Esophagus squamous epithelium (tissue), 5 donors: Measurements from ENCODE around the gene UBAC2. TPM values are rescaled to one million over a fixed set of nuclear protein-coding genes. Genes with fewer than 3 reads are reported as not detected.

Experiments
- DNase-seq: peaks from one replicate; lab custom pipeline; 2025; lab: John Stamatoyannopoulos, UW
- H3K27ac ChIP-seq, 4 donors: fragments of 200-600 bp; sonication (generic); one replicate each; pipeline ENCODE4 v1.5.1; 2016 to 2019; ENCODE audit warnings: mild to moderate bottlenecking in 1 of 4
- H3K27me3 ChIP-seq, 4 donors: fragments of 200-600 bp; sonication (generic); 1 replicate in 3 of 4; 2 replicates in 1 of 4; pipeline versions ENCODE4 v1.5.1 to v1.6.0; 2017 to 2021; ENCODE audit warnings: antibody characterized with exemption in 1 of 4
- H3K36me3 ChIP-seq, 3 donors: fragments of 200-600 bp; sonication (generic); one replicate each; pipeline ENCODE4 v1.5.1; 2016 to 2019
- H3K4me1 ChIP-seq, 3 donors: fragments of 200-600 bp; sonication (generic); one replicate each; pipeline ENCODE4 v1.5.1; 2017 to 2019
- H3K4me3 ChIP-seq, 4 donors: fragments of 200-600 bp; sonication (generic); 1 replicate in 3 of 4; 2 replicates in 1 of 4; pipeline ENCODE4 v1.5.1; 2016 to 2019; ENCODE audit warnings: mild to moderate bottlenecking in 2 of 4, moderate library complexity in 1 of 4
- H3K9me3 ChIP-seq, 3 donors: fragments of 200-600 bp; sonication (generic); one replicate each; pipeline ENCODE4 v1.5.1; 2016 to 2019
- CTCF ChIP-seq, 6 experiments: fragments of 450-650 bp in 4 of 6; fragments of 200-600 bp in 2 of 6; sonication (generic) in 2 of 6; IDR thresholded peaks; one replicate each; pipeline ENCODE4 v1.5.1; 2016 to 2019; ENCODE audit warnings: antibody characterized with exemption in 6 of 6, mild to moderate bottlenecking in 4 of 6, moderate library complexity in 4 of 6
- POLR2A ChIP-seq, 4 donors: fragments of 450-650 bp; IDR thresholded peaks; one replicate each; pipeline ENCODE4 v1.6.1; 2017; ENCODE audit warnings: antibody characterized with exemption in 4 of 4, mild to moderate bottlenecking in 4 of 4, moderate library complexity in 3 of 4
- WGBS, 2 donors: methylation state at CpG; one replicate each; pipeline ENCODE4 v1.1.5; 2018; 5-methylcytosine and 5-hydroxymethylcytosine counted together
- intact Hi-C: fragments of 100-400 bp; cut with DNase I; formaldehyde crosslinking; loops from one replicate; pipeline ENCODE4 v1.15.0; 2022
- total RNA-seq, 4 donors: library from RNA; depleted of rRNA; stranded (reverse); fragments of >200 nt; gene quantifications; one replicate each; pipeline ENCODE4 v1.1.0, GENCODE V29; 2016
- donor health status: DM: yes; HTN: yes; CAD: no.

UBAC2 gene
- total RNA-seq, 4 donors from 2014 or later = 60.8 to 84.6 (median 75.0) TPM

- no peak for TF ChIP-seq POLR2A (IDR thresholded peaks at IDR 0.05)
- no peak for TF ChIP-seq CTCF (IDR thresholded peaks at IDR 0.05)
- no peaks in the 10 kb centered on the region for H3K9me3 ChIP-seq
- DNase-seq = no peak
- intact Hi-C loops = no loop called here
- WGBS, 2 donors = 70 to 88% methylated on average over 1 of the region's 1 CpG
- H3K4me3 ChIP-seq = no peak overlapping the region
- peaks cover 0 to 51% (median 0%) of the 10 kb centered on the region in 3 donors for H3K36me3 ChIP-seq
- peaks cover 7 to 37% (median 10%) of the 10 kb centered on the region in 3 donors for H3K4me1 ChIP-seq
- no peaks in the 10 kb centered on the region for H3K27me3 ChIP-seq
- H3K27ac ChIP-seq = peak overlapping the region; percentile 2 to 84 (median 64)
Observed at GRCh38 chr13:99313941-99314340, 113.3 kb downstream of the UBAC2 start.

GRCh38 chr13:99314640-99315176 lies 114.1 kb downstream of the UBAC2 start:
- peak overlapping the region; percentile 39 to 64 (median 50) for H3K27ac ChIP-seq
- H3K36me3 ChIP-seq = peaks cover 0 to 51% (median 0%) of the 10 kb centered on the region in 3 donors
- no peaks in the 10 kb centered on the region for H3K27me3 ChIP-seq
- H3K9me3 ChIP-seq = no peaks in the 10 kb centered on the region
- WGBS, 2 donors = 58 to 68% methylated on average over 10 of the region's 10 CpGs
- intact Hi-C loops = no loop called here
- TF ChIP-seq POLR2A (IDR thresholded peaks at IDR 0.05) = no peak
- TF ChIP-seq CTCF (IDR thresholded peaks at IDR 0.05) = no peak
- peaks cover 7 to 30% (median 10%) of the 10 kb centered on the region in 3 donors for H3K4me1 ChIP-seq
- peak overlapping the region in 1 of 4 donors; percentile 0 for H3K4me3 ChIP-seq
- DNase-seq = no peak

- no peaks in the 10 kb centered on the region for H3K27me3 ChIP-seq
- peak overlapping the region in 3 of 4 donors; percentile 39 to 64 (median 56) for H3K27ac ChIP-seq
- intact Hi-C loops = no loop called here
- TF ChIP-seq CTCF (IDR thresholded peaks at IDR 0.05) = no peak
- TF ChIP-seq POLR2A (IDR thresholded peaks at IDR 0.05) = no peak
- no peaks in the 10 kb centered on the region for H3K9me3 ChIP-seq
- no peak for DNase-seq
- 77 to 90% methylated on average over 6 of the region's 6 CpGs for WGBS, 2 donors
- H3K4me1 ChIP-seq = peaks cover 7 to 28% (median 10%) of the 10 kb centered on the region in 3 donors
- peaks cover 0 to 50% (median 0%) of the 10 kb centered on the region in 3 donors for H3K36me3 ChIP-seq
- peak overlapping the region in 1 of 4 donors; percentile 0 for H3K4me3 ChIP-seq
Observed at GRCh38 chr13:99315186-99315585, 114.5 kb downstream of the UBAC2 start.

GRCh38 chr13:99316224-99316623 lies 115.6 kb downstream of the UBAC2 start:
- H3K36me3 ChIP-seq = peaks cover 0 to 50% (median 0%) of the 10 kb centered on the region in 3 donors
- 91 to 94% methylated on average over 2 of the region's 2 CpGs for WGBS, 2 donors
- no peak overlapping the region for H3K27ac ChIP-seq
- no peaks in the 10 kb centered on the region for H3K9me3 ChIP-seq
- intact Hi-C loops = no loop called here
- no peak overlapping the region for H3K4me3 ChIP-seq
- H3K4me1 ChIP-seq = peaks cover 11 to 34% (median 14%) of the 10 kb centered on the region in 3 donors
- TF ChIP-seq CTCF (IDR thresholded peaks at IDR 0.05) = no peak
- TF ChIP-seq POLR2A (IDR thresholded peaks at IDR 0.05) = no peak
- no peak for DNase-seq
- no peaks in the 10 kb centered on the region for H3K27me3 ChIP-seq

GRCh38 chr13:99316657-99317256 lies 116.1 kb downstream of the UBAC2 start:
- Histone ChIP-seq H3K4me3 (no peak overlapping the region), H3K27me3 (no peaks in the 10 kb centered on the region), H3K9me3 (no peaks in the 10 kb centered on the region), H3K36me3 (peaks cover 0 to 50% (median 0%) of the 10 kb centered on the region in 3 donors), H3K4me1 (peaks cover 15 to 36% (median 17%) of the 10 kb centered on the region in 3 donors), H3K27ac (no peak overlapping the region)
- 83 to 85% methylated on average over 6 of the region's 6 CpGs for WGBS, 2 donors
- intact Hi-C loops = no loop called here
- DNase-seq = no peak
- TF ChIP-seq CTCF (IDR thresholded peaks at IDR 0.05) (no peak), POLR2A (IDR thresholded peaks at IDR 0.05) (no peak)
